SIG-M5 treated with dmso at 0.1 percent for 504 hours (cell line): Measurements from ENCODE around the gene OXCT2.

Source experiments
- DNase-seq: peaks from one replicate; lab custom pipeline; 2025; ENCODE audit not compliant: unreplicated experiment; lab: John Stamatoyannopoulos, UW

Gene OXCT2

GRCh38 chr1:39737546-39738169 lies 33.5 kb downstream of the OXCT2 start:
- no peak for DNase-seq

- no peak for DNase-seq
These were observed 35.4 kb downstream of the OXCT2 start for GRCh38 chr1:39735731-39736130.

GRCh38 chr1:39733161-39733560 lies 38.0 kb downstream of the OXCT2 start:
- no peak for DNase-seq

GRCh38 chr1:39732730-39733129 lies 38.4 kb downstream of the OXCT2 start:
- no peak for DNase-seq

GRCh38 chr1:39729842-39730241 lies 41.3 kb downstream of the OXCT2 start:
- DNase-seq = no peak

GRCh38 chr1:39729030-39729429 lies 42.1 kb downstream of the OXCT2 start:
- no peak for DNase-seq

GRCh38 chr1:39727932-39728317 lies 43.2 kb downstream of the OXCT2 start:
- no peak for DNase-seq

- no peak for DNase-seq
These were observed 43.8 kb downstream of the OXCT2 start for GRCh38 chr1:39727221-39727931.

GRCh38 chr1:39726600-39726999 lies 44.5 kb downstream of the OXCT2 start:
- DNase-seq = no peak

GRCh38 chr1:39722495-39722894 lies 48.7 kb downstream of the OXCT2 start:
- DNase-seq = no peak

- no peak for DNase-seq
These were observed 49.5 kb downstream of the OXCT2 start for GRCh38 chr1:39721664-39722063.

GRCh38 chr1:39720094-39720999 lies 50.8 kb downstream of the OXCT2 start:
- DNase-seq = peak; percentile 78
